ENCODE results near the gene MESP1.

MESP1 gene

GRCh38 chr15:89723031-89723430, 28.0 kb downstream of the MESP1 start:
- DNase-seq (ENCODE audit: low spot score): no peak

- no peak for DNase-seq (ENCODE audit: low spot score)
These were observed 36.3 kb downstream of the MESP1 start for GRCh38 chr15:89714775-89715174.

- no peak for DNase-seq (ENCODE audit: low spot score)
These were observed 43.5 kb downstream of the MESP1 start for GRCh38 chr15:89707577-89707976.

- DNase-seq (ENCODE audit: low spot score): no peak
These were observed 46.6 kb downstream of the MESP1 start for GRCh38 chr15:89704411-89704810.

Measured in putamen (tissue), 1 donor.